ENCODE measurements around the gene LRRFIP1.
"Not testable (repeated sequence)": the region's sequence is repeated elsewhere in the genome, so short reads cannot be mapped to it uniquely, and the experiment has no call there.

Gene LRRFIP1

GRCh38 chr2:237592425-237592980, 34.9 kb upstream of the LRRFIP1 start:
- in situ Hi-C loops (cut with HindIII; ENCODE audit: low pct_unique_long_range_greater_than_20kb, low sequenced_read_pairs): no loop called here

DNA sequence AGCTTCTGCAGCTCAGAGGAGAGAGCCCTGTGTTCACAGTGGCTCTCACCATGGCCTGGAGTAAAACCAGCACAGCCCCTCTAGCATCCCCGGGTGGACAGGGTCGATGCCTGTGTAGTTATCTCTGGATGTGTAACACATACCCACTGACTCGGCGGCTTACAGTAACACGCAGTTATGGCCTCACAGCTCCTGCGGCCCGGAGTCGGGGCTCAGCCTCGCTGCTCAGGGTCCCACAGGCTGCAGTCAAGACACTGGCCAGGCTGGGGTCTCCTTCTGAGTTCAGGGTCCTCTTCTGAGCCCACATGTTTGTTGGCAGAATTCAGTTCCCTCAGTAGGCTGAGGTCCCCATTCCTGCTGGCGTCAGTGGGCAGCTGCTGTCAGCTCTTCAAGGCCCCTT, 34.4 kb upstream of the LRRFIP1 start:
- in situ Hi-C loops (cut with HindIII; ENCODE audit: low pct_unique_long_range_greater_than_20kb, low sequenced_read_pairs): no loop called here
- no peak for TF ChIP-seq JUND (IDR thresholded peaks at IDR 0.05; ENCODE audit: low read depth)
- no peak for DNase-seq (ENCODE audit: low read depth in 1 of 2, low spot score in 1 of 2)

More at GRCh38 chr2:237592425-237592980, 34.9 kb upstream of the LRRFIP1 start:
- DNase-seq (ENCODE audit: low read depth in 1 of 2, low spot score in 1 of 2): no peak
- no peak for TF ChIP-seq JUND (IDR thresholded peaks at IDR 0.05; ENCODE audit: low read depth)

DNA sequence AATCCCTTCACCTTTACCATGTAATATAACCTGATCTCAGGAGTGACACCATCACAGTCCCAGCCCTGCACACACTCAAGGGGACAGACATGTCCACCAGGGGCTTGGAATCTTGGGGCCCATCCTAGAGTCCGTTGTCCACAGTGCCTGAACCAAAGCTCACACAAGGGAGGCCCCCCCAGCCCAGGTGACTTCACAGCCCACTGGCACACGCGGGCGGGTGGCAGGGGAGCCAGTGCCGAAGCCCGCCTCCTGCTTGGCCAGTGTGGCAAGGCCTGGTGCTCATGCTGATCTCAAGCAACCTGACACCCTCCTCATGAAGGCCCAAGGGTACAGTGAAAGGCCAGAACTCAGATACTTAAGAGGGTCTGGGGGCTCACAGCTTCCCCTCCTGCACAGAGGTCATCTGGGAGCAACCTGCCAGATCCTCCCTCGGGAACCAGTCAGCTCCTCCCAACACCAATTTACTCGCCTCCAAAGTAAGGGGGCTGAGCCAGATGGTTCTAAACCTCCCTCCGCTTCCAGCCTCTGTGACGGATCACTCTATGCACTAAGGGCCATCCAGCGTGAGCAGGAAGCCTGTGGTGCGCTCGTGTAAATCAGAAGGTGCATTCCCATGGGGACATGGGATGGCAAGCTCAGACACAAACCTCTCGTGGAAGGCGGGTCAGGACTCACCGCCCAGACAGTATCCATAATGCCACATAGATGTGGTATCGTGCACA, 33.6 kb upstream of the LRRFIP1 start:
- no peak for TF ChIP-seq JUND (IDR thresholded peaks at IDR 0.05; ENCODE audit: low read depth)
- in situ Hi-C loops (cut with HindIII; ENCODE audit: low pct_unique_long_range_greater_than_20kb, low sequenced_read_pairs): no loop called here
- DNase-seq (ENCODE audit: low read depth in 1 of 2, low spot score in 1 of 2): no peak

DNA sequence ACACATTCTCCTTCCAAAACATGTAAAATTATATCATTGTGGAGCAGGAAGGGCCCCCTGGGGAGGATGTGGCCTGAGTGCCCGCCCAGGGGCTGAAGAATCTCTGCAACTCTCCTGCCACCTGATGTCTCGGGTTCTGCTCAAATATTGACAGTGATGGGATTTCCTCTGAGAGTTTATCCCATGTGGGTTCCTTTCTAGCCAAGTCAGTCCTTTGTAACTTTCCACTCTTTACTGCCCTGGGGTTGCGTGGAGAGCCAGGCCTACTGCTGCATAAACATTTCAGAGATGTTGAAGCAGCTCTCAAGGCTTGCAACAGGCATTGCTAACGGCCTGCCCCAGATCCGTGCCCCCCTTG, 32.9 kb upstream of the LRRFIP1 start:
- in situ Hi-C loops (cut with HindIII; ENCODE audit: low pct_unique_long_range_greater_than_20kb, low sequenced_read_pairs): no loop called here
- peak in 1 of 2 experiments; percentile 44 for DNase-seq (ENCODE audit: low read depth in 1 of 2, low spot score in 1 of 2)
- no peak for TF ChIP-seq JUND (IDR thresholded peaks at IDR 0.05; ENCODE audit: low read depth)

DNA sequence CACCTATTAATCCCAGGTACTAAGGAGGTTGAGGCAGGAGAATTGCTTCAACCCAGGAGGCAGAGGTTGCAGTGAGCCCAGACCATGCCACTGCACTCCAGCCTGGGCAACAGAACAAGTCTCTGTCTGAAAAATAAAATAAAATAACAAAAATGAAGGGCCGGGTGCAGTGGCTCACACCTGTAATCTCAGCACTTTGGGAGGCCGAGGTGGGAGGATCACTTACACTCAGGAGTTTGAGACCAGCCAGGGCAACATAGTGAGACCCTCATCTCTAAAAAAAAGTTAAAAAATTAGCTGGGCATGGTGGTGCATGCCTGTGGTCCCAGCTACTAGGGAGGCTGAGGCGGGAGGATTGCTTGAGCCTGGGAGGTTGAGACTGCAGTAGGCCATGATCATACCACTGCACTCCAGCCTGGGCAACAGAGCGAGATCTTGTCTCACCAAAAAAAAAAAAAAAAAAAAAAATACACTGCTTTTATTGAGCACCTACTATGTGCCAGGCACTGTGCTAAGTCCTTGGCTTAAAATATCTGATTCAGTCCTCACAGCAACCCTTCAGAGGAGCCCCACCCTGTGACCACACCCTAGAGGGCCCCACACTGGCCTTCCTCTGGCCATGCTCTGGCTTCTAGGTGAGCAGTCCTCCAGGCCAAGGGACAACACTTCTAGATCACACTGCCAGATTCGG, 31.4 kb upstream of the LRRFIP1 start:
- DNase-seq (ENCODE audit: low read depth in 1 of 2, low spot score in 1 of 2); in situ Hi-C loops (cut with HindIII; ENCODE audit: low pct_unique_long_range_greater_than_20kb, low sequenced_read_pairs): not testable (repeated sequence)

- no peak for DNase-seq (ENCODE audit: low read depth in 1 of 2, low spot score in 1 of 2)
- in situ Hi-C loops (cut with HindIII; ENCODE audit: low pct_unique_long_range_greater_than_20kb, low sequenced_read_pairs): no loop called here
- TF ChIP-seq JUND (IDR thresholded peaks at IDR 0.05; ENCODE audit: low read depth): no peak
These were observed 30.7 kb upstream of the LRRFIP1 start for GRCh38 chr2:237596520-237597195.

GRCh38 chr2:237597196-237598145, 29.9 kb upstream of the LRRFIP1 start:
- TF ChIP-seq JUND (IDR thresholded peaks at IDR 0.05; ENCODE audit: low read depth): no peak
- no peak for DNase-seq (ENCODE audit: low read depth in 1 of 2, low spot score in 1 of 2)
- in situ Hi-C loops (cut with HindIII; ENCODE audit: low pct_unique_long_range_greater_than_20kb, low sequenced_read_pairs): no loop called here

GRCh38 chr2:237598468-237599208, 28.7 kb upstream of the LRRFIP1 start:
- in situ Hi-C loops (cut with HindIII; ENCODE audit: low pct_unique_long_range_greater_than_20kb, low sequenced_read_pairs): no loop called here
- no peak for TF ChIP-seq JUND (IDR thresholded peaks at IDR 0.05; ENCODE audit: low read depth)
- no peak for DNase-seq (ENCODE audit: low read depth in 1 of 2, low spot score in 1 of 2)

DNA sequence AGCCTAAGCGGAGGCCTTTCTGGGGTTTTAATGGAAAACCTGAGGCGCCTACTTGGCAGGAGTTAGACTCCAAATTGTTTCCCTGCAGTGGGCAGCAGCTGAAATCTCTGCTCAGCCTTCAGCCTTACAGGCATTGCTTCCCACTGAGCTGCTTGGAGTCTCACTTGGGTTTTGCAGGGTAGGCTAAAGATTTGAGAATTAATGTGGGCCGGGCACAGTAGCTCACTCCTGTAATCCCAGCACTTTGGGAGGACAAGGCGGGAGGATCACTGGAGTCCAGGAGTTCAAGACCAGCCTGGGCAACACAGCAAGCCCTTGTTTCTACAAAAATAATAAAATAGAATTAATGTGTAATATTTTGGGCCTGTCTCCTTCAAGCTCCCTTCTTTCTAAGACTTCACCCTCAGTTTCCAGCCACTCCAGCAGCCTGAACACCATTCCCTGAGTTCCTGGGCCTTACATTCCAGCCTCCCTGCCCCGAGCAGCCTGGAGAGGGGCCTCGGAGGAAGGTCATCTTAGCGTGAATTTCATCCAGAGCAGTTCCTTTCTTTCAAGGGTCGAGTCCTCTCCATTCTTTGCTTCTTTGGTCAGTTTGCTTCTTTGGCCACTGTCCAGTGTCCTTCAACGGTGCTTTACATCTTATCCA, 27.8 kb upstream of the LRRFIP1 start:
- TF ChIP-seq JUND (IDR thresholded peaks at IDR 0.05; ENCODE audit: low read depth): no peak
- in situ Hi-C loops (cut with HindIII; ENCODE audit: low pct_unique_long_range_greater_than_20kb, low sequenced_read_pairs): no loop called here
- DNase-seq (ENCODE audit: low read depth in 1 of 2, low spot score in 1 of 2): no peak

DNA sequence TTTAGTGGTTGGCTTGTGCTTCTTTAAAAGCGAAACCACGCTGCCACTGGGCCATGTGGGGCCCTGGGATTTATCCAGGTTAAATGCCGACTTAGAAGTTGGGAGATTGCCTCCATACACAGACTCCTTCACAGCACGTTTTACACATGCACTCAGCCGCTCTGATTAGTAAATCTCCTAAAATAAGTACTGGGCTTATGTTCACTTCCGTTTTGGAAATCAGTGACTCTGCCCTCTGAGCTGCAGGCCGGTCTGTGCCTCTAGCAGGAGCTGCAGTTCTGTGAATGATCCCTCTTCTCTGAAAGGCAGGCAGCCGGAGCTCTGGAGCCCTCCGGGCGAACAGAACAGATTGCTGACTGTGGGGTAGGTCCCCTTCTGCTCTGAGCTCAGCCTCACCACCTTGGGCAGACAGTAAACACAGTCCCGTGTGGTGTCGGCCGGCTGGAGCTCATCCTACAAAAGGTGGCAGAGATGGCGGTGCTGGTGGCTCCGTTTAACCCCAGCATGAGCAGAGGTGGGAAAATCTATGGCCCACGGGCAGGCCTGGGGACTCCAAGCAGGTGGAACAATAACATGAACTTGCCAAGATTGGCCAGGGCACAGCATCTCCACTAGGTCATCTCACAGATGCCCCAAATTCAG, 27.1 kb upstream of the LRRFIP1 start:
- no peak for TF ChIP-seq JUND (IDR thresholded peaks at IDR 0.05; ENCODE audit: low read depth)
- no peak for DNase-seq (ENCODE audit: low read depth in 1 of 2, low spot score in 1 of 2)
- in situ Hi-C loops (cut with HindIII; ENCODE audit: low pct_unique_long_range_greater_than_20kb, low sequenced_read_pairs): no loop called here

Measured in T47D (cell line).